ENCODE measurements around the gene KIAA0825.

The KIAA0825 gene

DNA sequence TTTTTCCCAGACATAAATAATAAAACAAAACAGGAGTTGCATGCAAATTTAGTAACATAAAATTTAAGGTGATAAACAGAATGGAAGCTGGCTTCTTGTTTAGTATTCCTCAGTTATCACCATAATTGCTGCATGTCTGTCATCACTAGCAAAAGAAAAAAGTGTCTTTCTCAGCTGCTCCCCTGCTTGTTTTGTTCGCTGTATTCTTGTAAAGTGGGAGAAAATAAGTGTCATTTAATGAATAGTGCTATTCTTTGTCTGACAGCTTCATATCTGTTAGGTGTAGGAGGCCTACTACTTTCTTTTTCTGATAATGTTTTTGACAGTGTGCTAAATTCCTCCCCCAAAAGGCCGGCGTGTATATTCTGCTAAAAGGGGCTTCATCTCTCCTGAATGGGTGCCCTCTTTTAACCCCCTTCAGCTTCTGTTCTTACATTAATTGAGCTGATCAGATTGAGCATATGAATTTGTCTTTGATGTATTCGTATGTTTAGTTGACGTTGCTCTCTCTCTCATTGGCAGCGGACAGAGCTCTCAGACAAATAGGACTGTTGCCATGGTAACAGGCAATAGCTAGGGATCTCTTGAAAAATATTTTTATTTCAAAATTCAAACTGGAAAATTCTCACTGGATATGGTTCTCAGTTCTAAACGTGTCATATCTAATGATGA is 303.8 kb downstream of the KIAA0825 start:
- TF ChIP-seq, protein P1, sequence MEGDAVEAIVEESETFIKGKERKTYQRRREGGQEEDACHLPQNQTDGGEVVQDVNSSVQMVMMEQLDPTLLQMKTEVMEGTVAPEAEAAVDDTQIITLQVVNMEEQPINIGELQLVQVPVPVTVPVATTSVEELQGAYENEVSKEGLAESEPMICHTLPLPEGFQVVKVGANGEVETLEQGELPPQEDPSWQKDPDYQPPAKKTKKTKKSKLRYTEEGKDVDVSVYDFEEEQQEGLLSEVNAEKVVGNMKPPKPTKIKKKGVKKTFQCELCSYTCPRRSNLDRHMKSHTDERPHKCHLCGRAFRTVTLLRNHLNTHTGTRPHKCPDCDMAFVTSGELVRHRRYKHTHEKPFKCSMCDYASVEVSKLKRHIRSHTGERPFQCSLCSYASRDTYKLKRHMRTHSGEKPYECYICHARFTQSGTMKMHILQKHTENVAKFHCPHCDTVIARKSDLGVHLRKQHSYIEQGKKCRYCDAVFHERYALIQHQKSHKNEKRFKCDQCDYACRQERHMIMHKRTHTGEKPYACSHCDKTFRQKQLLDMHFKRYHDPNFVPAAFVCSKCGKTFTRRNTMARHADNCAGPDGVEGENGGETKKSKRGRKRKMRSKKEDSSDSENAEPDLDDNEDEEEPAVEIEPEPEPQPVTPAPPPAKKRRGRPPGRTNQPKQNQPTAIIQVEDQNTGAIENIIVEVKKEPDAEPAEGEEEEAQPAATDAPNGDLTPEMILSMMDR (IDR thresholded peaks at IDR 0.05; ENCODE audit: low read depth, low read length): no peak
- no peak for DNase-seq (ENCODE audit: extremely low read depth, low read depth)

DNA sequence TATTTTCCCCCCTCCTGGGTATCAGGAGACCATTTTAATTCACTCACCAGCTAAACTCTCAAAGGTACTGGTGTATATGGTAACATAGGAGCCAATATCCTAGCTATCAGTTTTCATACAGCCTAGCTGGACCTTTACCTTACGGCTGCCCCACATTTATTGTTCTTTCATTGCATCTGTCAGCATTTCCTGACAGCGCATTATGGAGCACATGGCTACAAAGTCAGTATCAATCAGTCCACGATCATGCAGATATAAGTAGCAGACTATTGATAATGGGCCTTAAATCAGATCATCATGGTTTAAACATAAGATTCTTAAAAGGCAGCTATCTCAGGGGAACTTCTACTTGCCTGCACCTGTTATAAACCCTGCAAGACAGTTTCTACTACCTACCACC is 304.7 kb downstream of the KIAA0825 start:
- TF ChIP-seq, protein P1 (IDR thresholded peaks at IDR 0.05; ENCODE audit: low read depth, low read length): no peak
- DNase-seq (ENCODE audit: extremely low read depth, low read depth): no peak

DNA sequence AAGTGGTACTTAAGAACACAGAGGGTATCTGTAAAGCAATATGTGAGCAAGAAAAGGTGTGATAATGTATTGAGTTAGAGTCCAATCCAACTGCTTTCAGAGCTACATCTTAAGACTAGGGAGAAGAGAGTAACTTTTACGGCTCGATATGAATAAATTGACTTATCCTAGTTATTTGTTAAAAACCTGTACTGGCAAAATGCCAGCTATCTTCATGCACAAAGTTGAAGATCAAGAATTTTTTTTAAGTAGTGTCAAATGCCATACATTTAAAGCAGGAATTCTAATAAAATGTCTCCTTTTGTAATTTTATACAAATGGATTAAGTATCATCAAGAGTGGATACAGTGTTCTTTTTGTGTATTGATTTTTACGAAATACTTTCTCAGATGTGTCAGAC is 305.2 kb downstream of the KIAA0825 start:
- TF ChIP-seq, protein P1 (IDR thresholded peaks at IDR 0.05; ENCODE audit: low read depth, low read length): no peak
- no peak for DNase-seq (ENCODE audit: extremely low read depth, low read depth)

DNA sequence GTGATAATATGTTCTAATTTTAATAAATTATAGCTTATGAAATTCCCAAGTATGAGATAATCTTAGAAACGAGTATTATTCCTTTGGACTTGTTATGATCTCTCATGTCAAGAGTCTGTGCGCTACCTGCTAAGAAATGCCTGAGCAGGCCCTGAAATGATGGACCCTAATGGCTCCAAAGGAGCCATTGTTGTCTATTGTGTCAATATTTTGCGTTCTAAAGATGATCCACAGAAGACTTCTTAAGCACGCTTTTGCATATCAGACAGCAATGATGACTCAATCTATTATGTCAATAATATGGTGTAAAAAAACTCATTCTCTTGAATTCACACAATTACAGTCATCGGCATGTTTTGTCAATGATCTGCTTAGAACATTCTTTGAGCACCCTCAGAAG is 306.1 kb downstream of the KIAA0825 start:
- no peak for DNase-seq (ENCODE audit: extremely low read depth, low read depth)
- TF ChIP-seq, protein P1 (IDR thresholded peaks at IDR 0.05; ENCODE audit: low read depth, low read length): no peak

DNA sequence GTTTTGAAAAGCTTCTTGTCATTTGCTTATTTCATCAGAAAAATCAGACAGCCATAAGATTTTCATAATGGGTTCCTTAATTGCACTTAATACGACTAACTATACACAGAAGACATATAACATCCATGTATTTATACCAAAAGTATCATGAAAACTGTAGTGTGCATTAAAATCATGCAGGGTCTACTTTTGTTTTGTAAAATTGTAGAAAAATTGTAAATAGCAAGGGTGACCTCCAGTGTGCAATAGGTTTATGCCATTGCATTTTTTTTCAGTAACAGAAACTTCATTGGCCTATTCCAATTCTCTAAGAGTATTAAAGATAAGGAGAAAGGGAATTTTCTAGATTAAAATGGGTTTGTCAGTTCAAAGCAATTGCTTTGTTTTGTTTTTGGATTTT is 307.6 kb downstream of the KIAA0825 start:
- no peak for DNase-seq (ENCODE audit: extremely low read depth, low read depth)
- TF ChIP-seq, protein P1 (IDR thresholded peaks at IDR 0.05; ENCODE audit: low read depth, low read length): no peak

DNA sequence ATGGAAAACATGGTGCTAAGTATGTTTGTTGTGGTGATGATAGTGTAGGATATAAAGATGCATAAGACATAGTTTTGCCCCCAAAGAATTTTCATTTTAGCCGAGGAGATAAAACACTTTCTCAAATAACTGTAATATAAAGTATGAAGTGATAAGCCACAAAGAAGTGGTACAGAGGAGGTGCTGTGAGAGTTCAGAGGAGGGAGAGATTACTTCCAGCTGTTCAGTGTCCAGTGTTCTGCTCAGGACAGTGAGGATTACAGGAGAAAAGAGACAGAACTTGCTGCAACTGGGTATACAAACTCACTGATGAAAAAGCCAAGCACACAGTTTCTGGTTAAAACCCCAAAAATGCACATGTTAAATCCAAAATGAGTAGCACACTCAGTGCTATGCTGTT is 309.3 kb downstream of the KIAA0825 start:
- no peak for DNase-seq (ENCODE audit: extremely low read depth, low read depth)
- TF ChIP-seq, protein P1 (IDR thresholded peaks at IDR 0.05; ENCODE audit: low read depth, low read length): no peak

DNA sequence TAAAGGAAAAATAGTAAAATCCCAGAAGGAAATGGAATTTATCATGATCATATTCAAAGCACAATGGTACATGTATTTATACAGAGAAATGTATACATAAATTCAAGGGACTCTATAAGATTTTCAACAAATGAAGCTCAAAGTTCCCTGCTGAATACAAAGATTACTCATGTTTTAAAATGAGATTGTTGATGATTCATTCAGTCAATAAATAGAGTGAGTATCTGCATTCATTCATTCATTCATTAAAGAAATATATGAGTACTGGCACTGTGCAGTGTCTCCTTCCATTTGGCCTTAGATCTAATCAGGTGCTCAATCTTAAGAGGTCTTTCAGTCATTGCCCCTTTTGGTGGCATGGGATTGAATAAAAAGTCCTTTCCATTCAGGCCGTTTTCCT is 310.0 kb downstream of the KIAA0825 start:
- TF ChIP-seq, protein P1 (IDR thresholded peaks at IDR 0.05; ENCODE audit: low read depth, low read length): no peak
- no peak for DNase-seq (ENCODE audit: extremely low read depth, low read depth)
